Central memory CD8-positive, alpha-beta T cell (primary cell): ENCODE results near the gene TRAPPC10.

Experiments
- ATAC-seq: fragments of 150-1000 bp; cut with Tn5 transposase; replicated peaks from 2 replicates; pipeline ENCODE4 v1.10.0; 2022; ENCODE audit warnings: mild to moderate bottlenecking, moderate FRiP score, moderate number of reproducible peaks; ENCODE audit not compliant: poor library complexity, severe bottlenecking; ENCODE audit errors: extremely low read depth
- DNase-seq, 2 donors: peaks; one replicate each; pipeline ENCODE4 v3.0.0; 2021; ENCODE audit warnings: low spot score in 2 of 2
- H3K27ac Mint-ChIP-seq: one replicate; pipeline ENCODE4 v1.8.0; 2022; ENCODE audit warnings: low read depth, mild to moderate bottlenecking, moderate library complexity, mixed read lengths
- H3K27me3 Mint-ChIP-seq: one replicate; pipeline ENCODE4 v1.8.0; 2022; ENCODE audit warnings: mixed read lengths
- H3K36me3 Mint-ChIP-seq: one replicate; pipeline ENCODE4 v1.8.0; 2022; ENCODE audit warnings: mild to moderate bottlenecking, moderate library complexity, mixed read lengths; ENCODE audit not compliant: insufficient read depth
- H3K4me1 Mint-ChIP-seq: one replicate; pipeline ENCODE4 v1.8.0; 2022; ENCODE audit warnings: mixed read lengths
- H3K4me3 Mint-ChIP-seq: one replicate; pipeline ENCODE4 v1.8.0; 2022; ENCODE audit warnings: mild to moderate bottlenecking, moderate library complexity, mixed read lengths
- H3K9me3 Mint-ChIP-seq: one replicate; pipeline ENCODE4 v1.8.0; 2022; ENCODE audit warnings: mixed read lengths

TRAPPC10 gene

DNA sequence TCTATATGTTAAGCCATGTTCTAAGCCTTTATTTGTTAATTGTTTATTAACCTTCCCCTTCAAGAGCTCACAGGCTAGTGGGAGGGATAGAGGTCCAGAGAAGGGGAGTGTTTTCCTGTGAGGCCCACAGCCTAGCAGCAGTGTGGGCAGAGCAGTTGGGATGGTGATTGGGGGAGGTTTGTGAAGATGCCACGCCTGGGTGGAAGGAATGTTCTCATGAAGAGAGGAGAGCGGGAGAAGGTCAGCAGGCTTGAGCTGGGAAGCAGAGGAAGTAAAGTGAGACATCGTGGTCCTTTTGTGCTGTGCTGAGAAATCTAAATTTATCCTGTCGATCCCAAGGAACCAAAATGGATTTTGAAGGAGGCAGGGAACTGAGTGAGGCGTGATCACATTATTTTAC is 42.6 kb downstream of the TRAPPC10 start:
- H3K4me3 Mint-ChIP-seq, result no peak overlapping the region
- peaks cover 62% of the 10 kb centered on the region for H3K36me3 Mint-ChIP-seq
- no peaks in the 10 kb centered on the region for H3K27me3 Mint-ChIP-seq
- peak overlapping the region; percentile 87 for H3K27ac Mint-ChIP-seq
- ATAC-seq (no peak), DNase-seq (no peak)
- peaks cover 46% of the 10 kb centered on the region for H3K4me1 Mint-ChIP-seq
- no peaks in the 10 kb centered on the region for H3K9me3 Mint-ChIP-seq

DNA sequence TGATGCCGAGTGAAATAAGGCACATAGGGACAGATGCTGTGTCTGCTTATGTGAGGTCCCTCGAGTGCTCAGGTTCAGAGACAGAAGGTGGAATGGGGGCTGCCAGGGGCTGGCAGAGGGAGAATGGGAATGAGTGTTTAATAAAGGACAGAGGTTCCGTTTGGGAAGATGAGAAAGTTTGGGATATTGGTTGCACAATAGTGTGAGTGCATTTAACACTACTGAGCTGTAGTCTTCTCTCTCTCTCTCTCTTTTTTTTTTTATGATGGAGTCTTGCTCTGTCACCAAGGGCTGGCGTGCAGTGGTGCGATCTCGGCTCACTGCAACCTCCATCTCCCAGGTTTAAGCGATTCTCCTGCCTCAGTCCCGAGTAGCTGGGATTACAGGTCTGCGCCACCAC is 44.9 kb downstream of the TRAPPC10 start:
- H3K4me1 Mint-ChIP-seq, result peaks cover 40% of the 10 kb centered on the region

DNA sequence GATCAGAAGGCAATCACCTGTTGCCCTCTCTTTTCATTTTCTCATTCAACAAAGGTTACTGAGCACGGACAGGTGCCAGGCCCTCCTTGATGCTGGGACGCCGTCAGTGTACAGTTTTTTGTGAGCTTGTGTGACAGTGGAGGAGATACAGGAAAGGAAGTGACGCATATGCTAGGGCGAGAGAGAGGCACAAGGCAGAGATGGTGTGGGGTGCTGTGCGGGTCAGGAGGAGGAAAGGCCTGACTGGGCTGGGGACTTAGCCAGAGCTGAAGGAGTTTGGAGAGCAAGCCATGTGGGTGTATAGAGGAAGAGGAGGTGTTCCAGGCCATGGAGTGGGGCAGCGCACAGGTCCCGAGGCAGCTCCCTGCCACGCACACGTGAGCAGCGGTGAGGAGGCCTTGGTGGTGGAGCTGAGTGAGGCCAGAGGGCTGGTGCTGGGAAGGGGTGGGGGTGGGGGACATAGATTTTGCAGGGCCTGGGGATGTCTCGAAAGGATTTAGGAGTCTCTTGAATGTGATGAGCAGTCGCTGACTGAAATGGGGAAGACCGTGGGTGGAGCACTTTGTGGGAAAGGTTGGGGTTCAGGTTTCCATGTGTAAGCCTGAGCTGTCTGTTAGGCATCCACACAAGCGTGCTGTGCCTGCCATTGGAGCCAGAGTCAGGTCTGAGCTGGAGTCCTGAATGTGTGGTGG is 46.0 kb downstream of the TRAPPC10 start:
- ATAC-seq (peak; percentile 28), DNase-seq (no peak)
- peaks cover 35% of the 10 kb centered on the region for H3K4me1 Mint-ChIP-seq
- no peaks in the 10 kb centered on the region for H3K9me3 Mint-ChIP-seq
- peak overlapping the region; percentile 80 for H3K27ac Mint-ChIP-seq
- no peaks in the 10 kb centered on the region for H3K27me3 Mint-ChIP-seq
- peak overlapping the region; percentile 28 for H3K4me3 Mint-ChIP-seq
- H3K36me3 Mint-ChIP-seq, result peaks cover 55% of the 10 kb centered on the region

More for the DNA sequence above, 44.9 kb downstream of the TRAPPC10 start:
- DNase-seq, result no peak
- Mint-ChIP-seq H3K36me3 (peaks cover 60% of the 10 kb centered on the region), H3K9me3 (no peaks in the 10 kb centered on the region), H3K27ac (peak overlapping the region; percentile 58), H3K4me3 (no peak overlapping the region), H3K27me3 (no peaks in the 10 kb centered on the region)
- no peak for ATAC-seq

DNA sequence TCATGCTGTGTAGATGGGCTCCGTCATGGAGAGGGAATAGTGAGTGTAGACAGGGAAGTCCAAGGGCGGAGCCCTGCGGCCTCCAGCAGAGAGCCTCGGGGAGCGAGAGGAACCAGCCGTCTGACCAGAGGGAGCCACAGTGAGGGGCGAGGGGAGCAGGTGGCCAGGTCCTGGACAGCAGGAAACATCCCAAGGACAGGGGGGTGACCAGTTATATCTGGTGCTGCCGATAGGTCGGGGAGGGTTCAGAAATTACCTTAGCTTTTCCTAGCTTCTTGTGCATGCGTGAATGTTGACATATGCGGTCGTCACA is 46.5 kb downstream of the TRAPPC10 start:
- H3K4me1 Mint-ChIP-seq, result peaks cover 34% of the 10 kb centered on the region
- H3K36me3 Mint-ChIP-seq, result peaks cover 56% of the 10 kb centered on the region
- H3K4me3 Mint-ChIP-seq, result peak overlapping the region; percentile 28
- H3K9me3 Mint-ChIP-seq, result no peaks in the 10 kb centered on the region
- DNase-seq (no peak), ATAC-seq (no peak)
- no peaks in the 10 kb centered on the region for H3K27me3 Mint-ChIP-seq
- no peak overlapping the region for H3K27ac Mint-ChIP-seq

DNA sequence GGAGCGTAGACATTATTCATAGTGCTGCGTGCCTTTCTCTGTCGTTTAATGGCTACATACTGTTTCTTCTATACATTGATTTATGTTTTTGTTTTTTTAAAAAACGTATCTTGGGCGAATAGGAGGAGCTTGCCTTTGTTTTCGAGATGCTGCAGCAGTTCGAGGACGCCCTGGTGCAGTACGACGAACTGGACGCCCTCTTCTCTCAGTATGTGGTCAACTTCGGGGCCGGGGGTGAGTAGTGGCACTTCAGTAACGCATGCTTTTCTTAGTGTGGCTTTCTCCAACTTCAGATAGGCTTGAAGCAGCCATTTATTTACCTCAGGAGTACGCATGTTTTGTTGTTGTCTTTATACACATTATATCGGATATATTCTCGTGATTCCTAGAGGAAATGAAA is 46.9 kb downstream of the TRAPPC10 start:
- Mint-ChIP-seq H3K27me3 (no peaks in the 10 kb centered on the region), H3K4me1 (peaks cover 37% of the 10 kb centered on the region), H3K9me3 (no peaks in the 10 kb centered on the region), H3K36me3 (peaks cover 59% of the 10 kb centered on the region), H3K27ac (no peak overlapping the region), H3K4me3 (no peak overlapping the region)
- ATAC-seq (no peak), DNase-seq (no peak)

DNA sequence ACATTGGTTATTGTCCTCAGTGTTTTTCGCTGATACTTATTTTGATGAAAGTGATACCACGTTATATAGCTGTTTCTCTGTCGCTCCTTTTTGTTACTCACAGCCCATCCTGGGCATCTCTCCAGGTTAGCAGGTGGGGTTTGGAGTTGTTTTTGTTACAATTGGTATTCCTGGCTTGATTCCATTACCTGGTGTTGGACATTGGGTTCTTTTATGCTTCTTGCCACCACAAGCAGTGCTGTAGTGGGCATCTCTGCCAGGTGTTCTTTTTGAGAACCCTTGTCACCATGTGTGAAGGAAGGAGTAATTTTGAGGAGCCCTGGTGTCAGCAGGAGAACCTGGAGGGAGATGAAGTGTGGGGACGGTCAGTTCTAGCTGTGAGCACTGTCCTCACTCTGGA is 47.6 kb downstream of the TRAPPC10 start:
- Mint-ChIP-seq H3K36me3 (peaks cover 56% of the 10 kb centered on the region), H3K27ac (peak overlapping the region; percentile 22), H3K4me3 (no peak overlapping the region), H3K27me3 (no peaks in the 10 kb centered on the region), H3K4me1 (peaks cover 40% of the 10 kb centered on the region), H3K9me3 (no peaks in the 10 kb centered on the region)
- no peak for DNase-seq
- ATAC-seq, result no peak

GRCh38 chr21:44062380-44062779 is 50.3 kb downstream of the TRAPPC10 start:
- Mint-ChIP-seq H3K27me3 (no peaks in the 10 kb centered on the region), H3K4me3 (no peak overlapping the region), H3K9me3 (no peaks in the 10 kb centered on the region), H3K27ac (peak overlapping the region; percentile 99), H3K36me3 (peaks cover 51% of the 10 kb centered on the region), H3K4me1 (peaks cover 42% of the 10 kb centered on the region)
- ATAC-seq (no peak), DNase-seq (no peak)

- H3K4me1 Mint-ChIP-seq, result peaks cover 41% of the 10 kb centered on the region
- H3K27me3 Mint-ChIP-seq, result no peaks in the 10 kb centered on the region
- DNase-seq (no peak), ATAC-seq (no peak)
- H3K4me3 Mint-ChIP-seq, result no peak overlapping the region
- no peaks in the 10 kb centered on the region for H3K9me3 Mint-ChIP-seq
- H3K27ac Mint-ChIP-seq, result peak overlapping the region; percentile 99
- H3K36me3 Mint-ChIP-seq, result peaks cover 52% of the 10 kb centered on the region
These were observed 51.2 kb downstream of the TRAPPC10 start for GRCh38 chr21:44063151-44063912.

GRCh38 chr21:44064852-44065403 is 52.8 kb downstream of the TRAPPC10 start:
- ATAC-seq, result peak; percentile 8
- peak overlapping the region; percentile 99 for H3K27ac Mint-ChIP-seq
- peak overlapping the region; percentile 64 for H3K4me3 Mint-ChIP-seq
- no peaks in the 10 kb centered on the region for H3K27me3 Mint-ChIP-seq
- no peaks in the 10 kb centered on the region for H3K9me3 Mint-ChIP-seq
- H3K36me3 Mint-ChIP-seq, result peaks cover 51% of the 10 kb centered on the region
- no peak for DNase-seq
- H3K4me1 Mint-ChIP-seq, result peaks cover 51% of the 10 kb centered on the region

GRCh38 chr21:44065428-44065827 is 53.3 kb downstream of the TRAPPC10 start:
- peaks cover 50% of the 10 kb centered on the region for H3K36me3 Mint-ChIP-seq
- peak; percentile 97 for ATAC-seq
- DNase-seq, result peak; percentile 60 to 88
- H3K9me3 Mint-ChIP-seq, result no peaks in the 10 kb centered on the region
- peaks cover 53% of the 10 kb centered on the region for H3K4me1 Mint-ChIP-seq
- no peaks in the 10 kb centered on the region for H3K27me3 Mint-ChIP-seq
- H3K27ac Mint-ChIP-seq, result peak overlapping the region; percentile 99
- H3K4me3 Mint-ChIP-seq, result peak overlapping the region; percentile 64

DNA sequence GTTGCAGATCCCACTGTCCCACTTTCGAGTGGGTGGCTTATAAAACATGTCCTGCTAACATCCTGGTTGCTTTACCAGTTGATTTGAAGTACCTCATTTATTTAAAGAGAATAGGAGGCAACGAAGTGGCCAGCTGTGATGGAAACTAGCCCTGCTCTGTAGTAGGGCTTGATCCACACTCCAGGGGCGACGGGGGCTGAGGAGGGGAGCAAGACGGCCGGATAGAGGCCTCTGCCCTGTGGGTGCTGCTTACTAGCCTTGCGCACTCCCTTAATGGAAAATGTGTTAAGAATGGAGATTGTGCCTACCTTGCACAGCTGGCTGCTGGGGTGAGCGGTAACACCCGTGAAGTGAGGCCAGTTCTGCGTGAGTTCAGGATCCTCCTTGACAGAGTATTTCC is 54.0 kb downstream of the TRAPPC10 start:
- Mint-ChIP-seq H3K36me3 (peaks cover 52% of the 10 kb centered on the region), H3K27ac (peak overlapping the region; percentile 99), H3K4me3 (peak overlapping the region; percentile 64), H3K4me1 (peaks cover 53% of the 10 kb centered on the region), H3K27me3 (no peaks in the 10 kb centered on the region), H3K9me3 (no peaks in the 10 kb centered on the region)
- DNase-seq, result no peak
- ATAC-seq, result no peak

- H3K4me1 Mint-ChIP-seq, result peaks cover 53% of the 10 kb centered on the region
- H3K27ac Mint-ChIP-seq, result peak overlapping the region; percentile 99
- H3K27me3 Mint-ChIP-seq, result no peaks in the 10 kb centered on the region
- no peaks in the 10 kb centered on the region for H3K9me3 Mint-ChIP-seq
- H3K4me3 Mint-ChIP-seq, result no peak overlapping the region
- peaks cover 59% of the 10 kb centered on the region for H3K36me3 Mint-ChIP-seq
- DNase-seq (no peak), ATAC-seq (no peak)
These were observed 55.1 kb downstream of the TRAPPC10 start for GRCh38 chr21:44067011-44067839.
